Kidney epithelial cell (primary cell): ENCODE results near the gene ANP32A. TPM values are rescaled to one million over a fixed set of nuclear protein-coding genes. Genes with fewer than 3 reads are reported as not detected.
A peak's percentile ranks its signal among the peaks of the same experiment; 100 is the strongest.

Source experiments
- DNase-seq: peaks from one replicate; pipeline ENCODE4 v3.0.0-alpha.2; 2010; ENCODE audit warnings: low read depth
- H3K27me3 ChIP-seq: 2 replicates; pipeline ENCODE4 v1.6.0; 2011; ENCODE audit warnings: low read length; ENCODE audit not compliant: control insufficient read depth, insufficient read depth
- H3K36me3 ChIP-seq: 2 replicates; pipeline ENCODE4 v1.5.1; 2011; ENCODE audit warnings: low read length; ENCODE audit not compliant: control insufficient read depth, insufficient read depth
- H3K4me3 ChIP-seq: 2 replicates; pipeline ENCODE4 v1.5.1; 2011; ENCODE audit warnings: low read depth, mild to moderate bottlenecking, control low read depth, low read length
- total RNA-seq: library from RNA; depleted of rRNA; stranded (reverse); fragments of >200 nt; gene quantifications from 2 replicates; pipeline ENCODE4 v1.2.3, GENCODE V29; 2015
- TF ChIP-seq, protein P1 (sequence below): IDR thresholded peaks from 2 replicates; pipeline ENCODE4 v1.5.1; 2011; ENCODE audit warnings: mild to moderate bottlenecking, moderate library complexity, low read length, control low read depth, inconsistent platforms; ENCODE audit not compliant: insufficient read depth, poor library complexity, severe bottlenecking

The ANP32A gene
- total RNA-seq, 1 donor from 2014 or later, result 46.8 TPM

- DNase-seq, result no peak
- Histone ChIP-seq H3K36me3 (no peaks in the 10 kb centered on the region), H3K4me3 (peak overlapping the region; percentile 79), H3K27me3 (no peaks in the 10 kb centered on the region)
- TF ChIP-seq, protein P1, sequence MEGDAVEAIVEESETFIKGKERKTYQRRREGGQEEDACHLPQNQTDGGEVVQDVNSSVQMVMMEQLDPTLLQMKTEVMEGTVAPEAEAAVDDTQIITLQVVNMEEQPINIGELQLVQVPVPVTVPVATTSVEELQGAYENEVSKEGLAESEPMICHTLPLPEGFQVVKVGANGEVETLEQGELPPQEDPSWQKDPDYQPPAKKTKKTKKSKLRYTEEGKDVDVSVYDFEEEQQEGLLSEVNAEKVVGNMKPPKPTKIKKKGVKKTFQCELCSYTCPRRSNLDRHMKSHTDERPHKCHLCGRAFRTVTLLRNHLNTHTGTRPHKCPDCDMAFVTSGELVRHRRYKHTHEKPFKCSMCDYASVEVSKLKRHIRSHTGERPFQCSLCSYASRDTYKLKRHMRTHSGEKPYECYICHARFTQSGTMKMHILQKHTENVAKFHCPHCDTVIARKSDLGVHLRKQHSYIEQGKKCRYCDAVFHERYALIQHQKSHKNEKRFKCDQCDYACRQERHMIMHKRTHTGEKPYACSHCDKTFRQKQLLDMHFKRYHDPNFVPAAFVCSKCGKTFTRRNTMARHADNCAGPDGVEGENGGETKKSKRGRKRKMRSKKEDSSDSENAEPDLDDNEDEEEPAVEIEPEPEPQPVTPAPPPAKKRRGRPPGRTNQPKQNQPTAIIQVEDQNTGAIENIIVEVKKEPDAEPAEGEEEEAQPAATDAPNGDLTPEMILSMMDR, result no peak
These were observed 3.2 kb downstream of the ANP32A start for GRCh38 chr15:68817304-68818065.

DNA sequence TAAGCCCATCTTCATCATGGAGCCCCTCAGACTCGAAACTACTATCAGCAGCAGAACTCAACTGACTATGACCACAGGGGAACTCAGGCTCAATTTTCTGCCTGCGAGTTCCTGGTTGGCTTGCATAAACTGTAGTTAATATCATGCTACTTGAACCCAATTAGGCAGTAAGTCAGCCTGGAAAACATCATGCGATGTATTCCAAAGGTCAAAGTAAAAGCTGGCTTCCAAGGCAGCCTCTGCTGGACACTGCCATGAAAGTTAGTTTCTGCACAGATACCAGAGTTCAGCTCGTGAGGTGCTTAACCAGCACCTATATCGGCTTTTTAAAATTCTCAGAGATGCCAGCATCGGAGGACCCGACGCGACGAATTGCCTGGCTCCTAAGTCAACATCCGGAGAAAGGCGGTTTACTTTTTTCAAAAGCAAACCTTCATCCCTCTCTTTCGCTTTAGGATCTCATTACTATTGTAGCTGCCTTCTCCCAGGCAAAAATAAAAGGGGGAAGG lies 3.8 kb downstream of the ANP32A start:
- TF ChIP-seq, protein P1, result no peak
- H3K36me3 ChIP-seq, result no peaks in the 10 kb centered on the region
- H3K4me3 ChIP-seq, result peak overlapping the region; percentile 79
- H3K27me3 ChIP-seq, result no peaks in the 10 kb centered on the region
- no peak for DNase-seq

DNA sequence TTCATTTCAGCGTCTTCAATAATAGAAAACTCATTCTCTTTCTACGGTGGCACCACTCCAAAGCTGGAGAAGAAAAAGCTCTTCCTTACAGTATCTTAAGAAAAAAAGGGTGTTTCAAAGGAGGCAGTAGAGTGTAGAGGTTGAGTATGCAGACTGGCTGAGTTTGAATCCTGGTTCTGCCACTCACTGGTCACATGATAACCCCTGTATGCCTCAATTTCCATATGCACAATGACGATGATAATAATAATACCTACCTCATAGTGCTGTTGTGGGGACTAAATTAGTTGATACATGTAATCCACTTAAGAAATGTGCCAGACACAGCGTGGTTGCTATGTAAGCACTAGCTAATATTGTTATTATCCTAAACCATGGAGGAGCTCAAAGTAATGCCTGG lies 4.5 kb downstream of the ANP32A start:
- H3K27me3 ChIP-seq, result no peaks in the 10 kb centered on the region
- H3K4me3 ChIP-seq, result no peak overlapping the region
- DNase-seq, result no peak
- no peaks in the 10 kb centered on the region for H3K36me3 ChIP-seq
- TF ChIP-seq, protein P1, result no peak

- TF ChIP-seq, protein P1, result no peak
These were observed 5.1 kb downstream of the ANP32A start for GRCh38 chr15:68815598-68815997.

DNA sequence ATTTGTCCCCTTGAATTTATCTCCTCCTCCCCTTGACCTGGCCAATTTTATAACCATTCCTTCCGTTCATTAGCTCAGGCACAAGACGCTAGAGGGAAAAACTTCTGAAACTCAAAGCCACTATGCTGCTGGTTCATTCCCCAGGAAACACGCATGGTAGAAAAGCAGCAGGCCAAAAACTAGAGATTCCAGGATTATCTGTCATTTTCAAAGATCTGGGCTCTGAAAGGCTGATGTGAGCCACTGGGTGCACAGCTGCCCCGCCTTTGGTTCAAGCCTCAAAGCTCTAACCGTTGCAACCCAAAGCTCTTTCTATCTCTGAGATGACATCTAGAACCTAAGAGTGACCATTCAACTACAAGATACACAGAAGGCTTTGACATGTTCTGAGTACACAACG lies 6.1 kb downstream of the ANP32A start:
- TF ChIP-seq, protein P1, result no peak
- Histone ChIP-seq H3K27me3 (no peaks in the 10 kb centered on the region), H3K4me3 (no peak overlapping the region), H3K36me3 (no peaks in the 10 kb centered on the region)
- DNase-seq, result no peak

More at GRCh38 chr15:68815598-68815997, 5.1 kb downstream of the ANP32A start:
- Histone ChIP-seq H3K4me3 (no peak overlapping the region), H3K36me3 (no peaks in the 10 kb centered on the region), H3K27me3 (no peaks in the 10 kb centered on the region)
- no peak for DNase-seq
